ENCODE results near the gene FAM83C. TPM values are rescaled to one million over a fixed set of nuclear protein-coding genes. Genes with fewer than 3 reads are reported as not detected.
A peak's percentile ranks its signal among the peaks of the same experiment; 100 is the strongest.

FAM83C gene
- total RNA-seq, 4 donors from 2014 or later, result not detected

- no peak for DNase-seq
- Histone ChIP-seq H3K9me3 (no peaks in the 10 kb centered on the region), H3K4me1 (peaks cover 0 to 31% (median 12%) of the 10 kb centered on the region in 4 donors), H3K36me3 (peaks cover 0 to 28% (median 0%) of the 10 kb centered on the region in 3 donors), H3K27ac (no peak overlapping the region), H3K4me3 (no peak overlapping the region), H3K27me3 (no peaks in the 10 kb centered on the region)
- TF ChIP-seq, protein P1, sequence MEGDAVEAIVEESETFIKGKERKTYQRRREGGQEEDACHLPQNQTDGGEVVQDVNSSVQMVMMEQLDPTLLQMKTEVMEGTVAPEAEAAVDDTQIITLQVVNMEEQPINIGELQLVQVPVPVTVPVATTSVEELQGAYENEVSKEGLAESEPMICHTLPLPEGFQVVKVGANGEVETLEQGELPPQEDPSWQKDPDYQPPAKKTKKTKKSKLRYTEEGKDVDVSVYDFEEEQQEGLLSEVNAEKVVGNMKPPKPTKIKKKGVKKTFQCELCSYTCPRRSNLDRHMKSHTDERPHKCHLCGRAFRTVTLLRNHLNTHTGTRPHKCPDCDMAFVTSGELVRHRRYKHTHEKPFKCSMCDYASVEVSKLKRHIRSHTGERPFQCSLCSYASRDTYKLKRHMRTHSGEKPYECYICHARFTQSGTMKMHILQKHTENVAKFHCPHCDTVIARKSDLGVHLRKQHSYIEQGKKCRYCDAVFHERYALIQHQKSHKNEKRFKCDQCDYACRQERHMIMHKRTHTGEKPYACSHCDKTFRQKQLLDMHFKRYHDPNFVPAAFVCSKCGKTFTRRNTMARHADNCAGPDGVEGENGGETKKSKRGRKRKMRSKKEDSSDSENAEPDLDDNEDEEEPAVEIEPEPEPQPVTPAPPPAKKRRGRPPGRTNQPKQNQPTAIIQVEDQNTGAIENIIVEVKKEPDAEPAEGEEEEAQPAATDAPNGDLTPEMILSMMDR (IDR thresholded peaks at IDR 0.05), result no peak
- no peak for TF ChIP-seq POLR2A (IDR thresholded peaks at IDR 0.05)
Observed at GRCh38 chr20:35273449-35274171, 18.6 kb downstream of the FAM83C start.

- no peak for DNase-seq
Observed at GRCh38 chr20:35271904-35272303, 20.3 kb downstream of the FAM83C start.

DNA sequence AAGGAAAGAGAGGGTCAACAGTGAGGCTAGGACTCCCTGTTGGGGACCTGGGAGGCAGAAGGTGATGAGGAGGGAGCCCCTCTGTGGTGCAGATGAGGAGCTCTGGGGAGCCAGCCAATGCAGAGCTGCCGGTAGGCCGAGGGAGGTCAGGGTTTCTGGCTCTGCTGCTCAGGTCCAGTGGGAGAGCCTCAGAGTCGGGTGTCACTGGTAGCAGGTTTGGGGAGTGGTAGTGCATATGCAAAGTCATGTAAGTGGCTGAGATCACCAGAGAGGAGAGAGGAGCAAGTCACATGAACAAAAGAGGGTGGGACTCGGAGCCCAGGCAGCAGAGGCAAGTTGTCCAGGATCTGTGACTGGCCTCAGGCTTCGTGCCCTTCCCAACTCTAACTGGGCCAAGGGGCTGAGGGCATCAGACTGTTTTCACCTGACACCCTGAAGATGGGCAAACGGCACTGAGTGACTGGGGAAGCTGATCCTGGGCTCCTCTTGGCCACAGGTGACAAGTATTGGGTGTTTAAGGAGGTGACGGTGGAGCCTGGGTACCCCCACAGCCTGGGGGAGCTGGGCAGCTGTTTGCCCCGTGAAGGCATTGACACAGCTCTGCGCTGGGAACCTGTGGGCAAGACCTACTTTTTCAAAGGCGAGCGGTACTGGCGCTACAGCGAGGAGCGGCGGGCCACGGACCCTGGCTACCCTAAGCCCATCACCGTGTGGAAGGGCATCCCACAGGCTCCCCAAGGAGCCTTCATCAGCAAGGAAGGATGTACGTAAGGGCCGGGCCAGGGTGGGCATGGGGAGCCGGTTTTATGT, 20.9 kb downstream of the FAM83C start:
- peaks cover 0 to 47% (median 0%) of the 10 kb centered on the region in 3 donors for H3K36me3 ChIP-seq
- peaks cover 0 to 28% (median 3%) of the 10 kb centered on the region in 4 donors for H3K4me1 ChIP-seq
- DNase-seq, result no peak
- H3K4me3 ChIP-seq, result no peak overlapping the region
- no peaks in the 10 kb centered on the region for H3K27me3 ChIP-seq
- H3K9me3 ChIP-seq, result no peaks in the 10 kb centered on the region
- TF ChIP-seq POLR2A (IDR thresholded peaks at IDR 0.05), result no peak
- TF ChIP-seq, protein P1 (IDR thresholded peaks at IDR 0.05), result no peak
- H3K27ac ChIP-seq, result no peak overlapping the region

More at GRCh38 chr20:35271904-35272303, 20.3 kb downstream of the FAM83C start:
- no peak overlapping the region for H3K4me3 ChIP-seq
- TF ChIP-seq POLR2A (IDR thresholded peaks at IDR 0.05), result no peak
- TF ChIP-seq, protein P1 (IDR thresholded peaks at IDR 0.05), result no peak
- H3K4me1 ChIP-seq, result peaks cover 0 to 34% (median 8%) of the 10 kb centered on the region in 4 donors
- H3K9me3 ChIP-seq, result no peaks in the 10 kb centered on the region
- H3K27me3 ChIP-seq, result no peaks in the 10 kb centered on the region
- no peak overlapping the region for H3K27ac ChIP-seq
- H3K36me3 ChIP-seq, result peaks cover 0 to 41% (median 0%) of the 10 kb centered on the region in 3 donors

DNA sequence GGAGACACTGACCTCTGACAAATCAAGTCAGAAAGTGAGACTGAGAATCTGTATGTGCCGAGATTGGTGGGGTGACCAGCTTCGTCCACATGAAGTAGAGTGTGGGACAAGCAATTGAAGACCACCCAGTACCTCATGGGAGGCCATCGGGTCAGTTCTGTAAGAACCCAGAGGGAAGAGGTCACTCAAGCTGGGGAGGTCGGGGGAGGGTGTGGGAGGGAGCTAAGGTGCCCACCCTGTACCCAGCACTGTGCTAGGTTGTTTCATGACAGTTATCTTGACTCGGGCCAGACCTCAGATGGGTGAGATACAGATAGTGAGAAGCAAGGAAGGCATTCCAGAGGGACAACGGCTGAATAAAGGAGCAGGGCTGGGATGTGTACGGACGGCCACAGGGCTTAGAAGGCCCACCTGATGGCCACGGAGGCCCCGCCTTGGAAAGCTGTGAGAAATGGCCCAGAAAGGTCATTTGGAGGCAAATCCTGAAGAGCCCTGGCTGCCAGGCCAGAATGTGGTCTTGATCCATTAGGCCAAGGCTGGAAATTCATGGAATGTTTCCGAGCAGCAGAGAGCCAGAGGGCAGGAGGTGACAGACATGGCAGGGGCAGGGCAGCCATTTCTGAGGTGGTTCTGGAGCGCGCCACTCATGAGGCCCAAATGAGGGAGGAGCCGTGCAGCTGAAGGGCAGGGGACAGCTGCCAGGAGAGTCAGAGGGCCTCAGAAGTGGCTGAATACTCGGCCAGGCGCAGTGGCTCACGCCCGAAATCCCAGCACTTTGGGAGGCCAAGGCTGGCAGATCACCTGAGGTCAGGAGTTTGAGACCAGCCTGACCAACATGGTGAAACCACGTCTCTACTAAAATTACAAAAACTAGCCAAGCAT, 22.0 kb downstream of the FAM83C start:
- Histone ChIP-seq H3K27ac (peak overlapping the region in 2 of 4 donors; percentile 60 to 84), H3K9me3 (no peaks in the 10 kb centered on the region), H3K4me1 (peaks cover 0 to 22% (median 2%) of the 10 kb centered on the region in 4 donors), H3K27me3 (no peaks in the 10 kb centered on the region), H3K4me3 (no peak overlapping the region), H3K36me3 (peaks cover 0 to 48% (median 0%) of the 10 kb centered on the region in 3 donors)
- no peak for TF ChIP-seq POLR2A (IDR thresholded peaks at IDR 0.05)
- TF ChIP-seq, protein P1 (IDR thresholded peaks at IDR 0.05), result no peak
- no peak for DNase-seq

Data from Peyer's patch (tissue), 4 donors.